HepG2 (cell line): Measurements from ENCODE around the gene SLC35B2. TPM values are rescaled to one million over a fixed set of nuclear protein-coding genes. Genes with fewer than 3 reads are reported as not detected.

Source experiments
- BRD4 ChIP-seq: sonication (generic); formaldehyde crosslinking; IDR thresholded peaks from 2 replicates; pipeline ENCODE4 v1.4.0; 2020; ENCODE audit warnings: missing genetic modification reagents
- HNRNPLL ChIP-seq: fragments of 200-400 bp; formaldehyde crosslinking; IDR thresholded peaks from 2 replicates; pipeline ENCODE4 v1.6.1; 2017; ENCODE audit warnings: mild to moderate bottlenecking, low read depth, low read length; ENCODE audit not compliant: poor library complexity, severe bottlenecking
- NCOA5 ChIP-seq: sonication (generic); formaldehyde crosslinking; IDR thresholded peaks from 2 replicates; pipeline ENCODE4 v1.4.0; 2020; ENCODE audit warnings: missing genetic modification reagents
- PAWR ChIP-seq: sonication (generic); formaldehyde crosslinking; IDR thresholded peaks from 2 replicates; pipeline ENCODE4 v1.4.0; 2020; ENCODE audit warnings: missing genetic modification reagents, mild to moderate bottlenecking, borderline replicate concordance
- SP2 ChIP-seq: sonication (generic); formaldehyde crosslinking; IDR thresholded peaks from 2 replicates; pipeline ENCODE4 v1.5.1; 2020; ENCODE audit warnings: mild to moderate bottlenecking, missing genetic modification reagents
- STAT6 ChIP-seq: sonication (generic); formaldehyde crosslinking; IDR thresholded peaks from 2 replicates; pipeline ENCODE4 v1.4.0; 2020; ENCODE audit warnings: missing genetic modification reagents, mild to moderate bottlenecking, borderline replicate concordance
- ZMYM3 ChIP-seq: sonication (generic); formaldehyde crosslinking; IDR thresholded peaks from 2 replicates; pipeline ENCODE4 v1.5.1; 2020; ENCODE audit warnings: mild to moderate bottlenecking, missing genetic modification reagents
- ZNF18 ChIP-seq: sonication (generic); formaldehyde crosslinking; IDR thresholded peaks from 2 replicates; pipeline ENCODE4 v1.8.0; 2022; ENCODE audit warnings: mild to moderate bottlenecking, missing genetic modification reagents; ENCODE audit not compliant: insufficient replicate concordance
- ZNF678 ChIP-seq: sonication (generic); formaldehyde crosslinking; IDR thresholded peaks from 2 replicates; pipeline ENCODE4 v1.4.0; 2020; ENCODE audit warnings: mild to moderate bottlenecking, missing genetic modification reagents
- polyA plus RNA-seq, 8 experiments: library from polyadenylated mRNA; depleted of rRNA in 3 of 8; stranded (reverse) in 7 of 8; unstranded in 1 of 8; fragments of >200 nt; fragmentation: Illumina TruSeq in 4 of 8; extraction: Trizol in 4 of 8; gene quantifications; 2 replicates each; pipeline versions ENCODE4 v1.2.1 to v1.2.3, GENCODE V29; 2011 to 2016; ENCODE audit warnings: low read depth in 4 of 8, missing spikeins in 1 of 8, mixed read lengths in 1 of 8; ENCODE audit not compliant: insufficient read depth in 1 of 8
- total RNA-seq, 5 experiments: library from RNA; depleted of rRNA; stranded (reverse); fragments of >200 nt; fragmentation: Illumina TruSeq; extraction: Trizol; gene quantifications; 2 replicates each; pipeline ENCODE4 v1.2.3, GENCODE V29; 2016; ENCODE audit warnings: low read depth in 1 of 5
- TF ChIP-seq, protein P1 (sequence below): sonication (generic); formaldehyde crosslinking; IDR thresholded peaks from 2 replicates; pipeline ENCODE4 v1.5.0; 2020; ENCODE audit warnings: missing genetic modification reagents
- TF ChIP-seq, protein P2 (sequence below): sonication (generic); formaldehyde crosslinking; conservative IDR thresholded peaks from 2 replicates; pipeline ENCODE4 v1.4.0; 2020; ENCODE audit warnings: missing genetic modification reagents

The SLC35B2 gene
- total and polyA plus RNA-seq, 2 of the 13 experiments (the other 11 are each of a cell fraction or from before 2014, with no cell fraction given): 61.1 to 148 TPM

- 0 out of 2 replicates have a peak, but pooled peaks have one; percentile 19 for TF ChIP-seq STAT6 (CRISPR knock-in tag)
- TF ChIP-seq NCOA5: no peak
- TF ChIP-seq, protein P1, sequence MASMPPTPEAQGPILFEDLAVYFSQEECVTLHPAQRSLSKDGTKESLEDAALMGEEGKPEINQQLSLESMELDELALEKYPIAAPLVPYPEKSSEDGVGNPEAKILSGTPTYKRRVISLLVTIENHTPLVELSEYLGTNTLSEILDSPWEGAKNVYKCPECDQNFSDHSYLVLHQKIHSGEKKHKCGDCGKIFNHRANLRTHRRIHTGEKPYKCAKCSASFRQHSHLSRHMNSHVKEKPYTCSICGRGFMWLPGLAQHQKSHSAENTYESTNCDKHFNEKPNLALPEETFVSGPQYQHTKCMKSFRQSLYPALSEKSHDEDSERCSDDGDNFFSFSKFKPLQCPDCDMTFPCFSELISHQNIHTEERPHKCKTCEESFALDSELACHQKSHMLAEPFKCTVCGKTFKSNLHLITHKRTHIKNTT (CRISPR knock-in tag): no peak
- TF ChIP-seq SP2 (CRISPR knock-in tag): no peak
- TF ChIP-seq HNRNPLL: no peak
- TF ChIP-seq ZNF678 (CRISPR knock-in tag): no peak
- peak; percentile 77 for TF ChIP-seq ZNF18 (CRISPR knock-in tag)
- TF ChIP-seq, protein P2, sequence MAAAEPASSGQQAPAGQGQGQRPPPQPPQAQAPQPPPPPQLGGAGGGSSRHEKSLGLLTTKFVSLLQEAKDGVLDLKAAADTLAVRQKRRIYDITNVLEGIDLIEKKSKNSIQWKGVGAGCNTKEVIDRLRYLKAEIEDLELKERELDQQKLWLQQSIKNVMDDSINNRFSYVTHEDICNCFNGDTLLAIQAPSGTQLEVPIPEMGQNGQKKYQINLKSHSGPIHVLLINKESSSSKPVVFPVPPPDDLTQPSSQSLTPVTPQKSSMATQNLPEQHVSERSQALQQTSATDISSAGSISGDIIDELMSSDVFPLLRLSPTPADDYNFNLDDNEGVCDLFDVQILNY: no peak
- TF ChIP-seq PAWR (CRISPR knock-in tag): no peak
- TF ChIP-seq BRD4: no peak
- TF ChIP-seq ZMYM3 (CRISPR knock-in tag): 0 out of 2 replicates have a peak, but pooled peaks have one; percentile 51
- TF ChIP-seq, all 625 proteins: peak for 7
Observed at GRCh38 chr6:44219815-44220784, 37.2 kb downstream of the SLC35B2 start (continued).
